ENCODE data around the gene POLG. TPM values are rescaled to one million over a fixed set of nuclear protein-coding genes. Genes with fewer than 3 reads are reported as not detected.

Gene POLG
- polyA plus RNA-seq, 1 of the 3 experiments (the other 2 are of a cell fraction), result 24.9 TPM

GRCh38 chr15:89299896-89300295, 34.7 kb downstream of the POLG start:
- Histone ChIP-seq H3K4me3 (ENCODE audit: low read depth in 2 of 2, low read length in 1 of 2) (no peak overlapping the region), H3K4me2 (no peak overlapping the region), H3K79me2 (ENCODE audit: insufficient read depth) (no peaks in the 10 kb centered on the region), H3K36me3 (replicated peaks in 1 of 2; ENCODE audit: control insufficient read depth in 1 of 2, insufficient read depth in 2 of 2, low read length in 1 of 2) (peaks cover 36 to 46% of the 10 kb centered on the region in 2 experiments), H3K9me3 (no peaks in the 10 kb centered on the region; the same call in 1 of the 2 replicates), H3K27ac (ENCODE audit: low read depth in 2 of 2, low read length in 1 of 2) (no peak overlapping the region), H3K9ac (no peak overlapping the region), H4K20me1 (ENCODE audit: insufficient read depth) (no peaks in the 10 kb centered on the region), H3K4me1 (ENCODE audit: control insufficient read depth in 1 of 2, insufficient read depth in 2 of 2, low read depth in 1 of 2, low read length in 1 of 2) (no peaks in the 10 kb centered on the region), H3F3A (replicated peaks; ENCODE audit: insufficient read depth) (no peaks in the 10 kb centered on the region), H2AFZ (ENCODE audit: low read depth) (no peak overlapping the region), H3K9me2 (no peaks in the 10 kb centered on the region), H3K27me3 (ENCODE audit: insufficient read depth) (no peaks in the 10 kb centered on the region)
- ChIA-PET CTCF (interaction anchor here (0.6 to 1.9 kb wide), 12 partner anchors 8 to 201 kb away, joined by 3 to 19 read pairs (median 3); no protein-coding TSS in a partner anchor), POLR2A (no interaction called here)
- TF ChIP-seq TAF1 (IDR thresholded peaks at IDR 0.05; ENCODE audit: borderline replicate concordance, low read depth, low read length) (no peak), USF1 (IDR thresholded peaks at IDR 0.05; ENCODE audit: borderline replicate concordance, low read depth) (no peak), RAD21 (IDR thresholded peaks at IDR 0.05; ENCODE audit: low read length) (peak; percentile 55), CTCF (IDR thresholded peaks at IDR 0.05) (peak; percentile 49), SMC3 (IDR thresholded peaks at IDR 0.05; ENCODE audit: low read depth, low read length) (peak; percentile 44), NRF1 (IDR thresholded peaks at IDR 0.05; ENCODE audit: low read depth, low read length) (no peak)
- DNase-seq, result no peak

GRCh38 chr15:89293012-89293411, 41.6 kb downstream of the POLG start:
- TF ChIP-seq FOXM1 (IDR thresholded peaks at IDR 0.05; ENCODE audit: low read depth) (no peak), YY1 (IDR thresholded peaks at IDR 0.05; ENCODE audit: low read depth) (no peak), JUND (IDR thresholded peaks at IDR 0.05) (no peak), RCOR1 (IDR thresholded peaks at IDR 0.05; ENCODE audit: low read length) (no peak), SMC3 (IDR thresholded peaks at IDR 0.05; ENCODE audit: low read depth, low read length) (no peak), IRF3 (IDR thresholded peaks at IDR 0.05; ENCODE audit: low read depth, low read length) (no peak), RAD21 (IDR thresholded peaks at IDR 0.05; ENCODE audit: low read length) (no peak), USF1 (IDR thresholded peaks at IDR 0.05; ENCODE audit: borderline replicate concordance, low read depth) (no peak), EZH2phosphoT487 (IDR thresholded peaks at IDR 0.05; ENCODE audit: borderline replicate concordance, low read depth) (no peak), TEAD4 (IDR thresholded peaks at IDR 0.05; ENCODE audit: borderline replicate concordance, insufficient read depth) (no peak), NRF1 (IDR thresholded peaks at IDR 0.05; ENCODE audit: low read depth, low read length) (no peak), MAX (IDR thresholded peaks at IDR 0.05; ENCODE audit: low read depth) (no peak), RXRA (IDR thresholded peaks at IDR 0.05; ENCODE audit: borderline replicate concordance, low read depth) (no peak), GABPA (IDR thresholded peaks at IDR 0.05; ENCODE audit: low read depth) (no peak), CHD2 (IDR thresholded peaks at IDR 0.05; ENCODE audit: low read length, partially characterized antibody) (no peak), TAF1 (IDR thresholded peaks at IDR 0.05; ENCODE audit: borderline replicate concordance, low read depth, low read length) (no peak), MEF2A (IDR thresholded peaks at IDR 0.05; ENCODE audit: borderline replicate concordance, low read depth) (no peak), USF2 (IDR thresholded peaks at IDR 0.05; ENCODE audit: borderline replicate concordance, low read depth, low read length) (no peak)
- Histone ChIP-seq H3K9ac (no peak overlapping the region), H3K4me2 (no peak overlapping the region), H4K20me1 (ENCODE audit: insufficient read depth) (no peaks in the 10 kb centered on the region), H3K27me3 (ENCODE audit: insufficient read depth) (no peaks in the 10 kb centered on the region), H2AFZ (ENCODE audit: low read depth) (no peak overlapping the region), H3K27ac (ENCODE audit: low read depth in 2 of 2, low read length in 1 of 2) (no peak overlapping the region), H3K4me1 (ENCODE audit: control insufficient read depth in 1 of 2, insufficient read depth in 2 of 2, low read depth in 1 of 2, low read length in 1 of 2) (no peaks in the 10 kb centered on the region), H3K9me2 (no peaks in the 10 kb centered on the region), H3F3A (replicated peaks; ENCODE audit: insufficient read depth) (no peaks in the 10 kb centered on the region), H3K79me2 (ENCODE audit: insufficient read depth) (no peaks in the 10 kb centered on the region), H3K36me3 (replicated peaks in 1 of 2; ENCODE audit: control insufficient read depth in 1 of 2, insufficient read depth in 2 of 2, low read length in 1 of 2) (peaks cover 38 to 40% of the 10 kb centered on the region in 2 experiments), H3K4me3 (ENCODE audit: low read depth in 2 of 2, low read length in 1 of 2) (no peak overlapping the region), H3K9me3 (no peaks in the 10 kb centered on the region)
- ChIA-PET CTCF (interaction anchor here (1.3 kb wide), 1 partner anchor 35 kb away, joined by 3 read pairs; no protein-coding TSS in a partner anchor), POLR2A (no interaction called here)
- WGBS (ENCODE audit: low lambda C conversion rate), result 100% methylated on average over 2 of the region's 2 CpGs
- DNase-seq, result no peak

All from SK-N-SH (cell line).